ENCODE results near the gene MPST. TPM values are rescaled to one million over a fixed set of nuclear protein-coding genes. Genes with fewer than 3 reads are reported as not detected.
"Not testable (repeated sequence)": the region's sequence is repeated elsewhere in the genome, so short reads cannot be mapped to it uniquely, and the experiment has no call there.

MPST gene
- total RNA-seq, 1 donor: 125 TPM

GRCh38 chr22:37058917-37059701, 39.6 kb downstream of the MPST start:
- no peak for DNase-seq (ENCODE audit: low read depth in 2 of 3, low spot score in 2 of 3)

- DNase-seq (ENCODE audit: low read depth in 2 of 3, low spot score in 2 of 3): no peak
Observed at GRCh38 chr22:37059876-37060449, 40.4 kb downstream of the MPST start.

GRCh38 chr22:37060801-37061610, 41.5 kb downstream of the MPST start:
- DNase-seq (ENCODE audit: low read depth in 2 of 3, low spot score in 2 of 3): no peak

- DNase-seq (ENCODE audit: low read depth in 2 of 3, low spot score in 2 of 3): no peak
Observed at GRCh38 chr22:37061611-37062375, 42.3 kb downstream of the MPST start.

- DNase-seq (ENCODE audit: low read depth in 2 of 3, low spot score in 2 of 3): no peak
Observed at GRCh38 chr22:37062376-37062675, 42.8 kb downstream of the MPST start.

- DNase-seq (ENCODE audit: low read depth in 2 of 3, low spot score in 2 of 3): no peak
Observed at GRCh38 chr22:37062702-37063381, 43.3 kb downstream of the MPST start.

- no peak for DNase-seq (ENCODE audit: low read depth in 2 of 3, low spot score in 2 of 3)
Observed at GRCh38 chr22:37063431-37064420, 44.2 kb downstream of the MPST start.

- no peak for DNase-seq (ENCODE audit: low read depth in 2 of 3, low spot score in 2 of 3)
Observed at GRCh38 chr22:37064553-37064952, 45.0 kb downstream of the MPST start.

GRCh38 chr22:37065180-37065579, 45.6 kb downstream of the MPST start:
- no peak for DNase-seq (ENCODE audit: low read depth in 2 of 3, low spot score in 2 of 3)

- DNase-seq (ENCODE audit: low read depth in 2 of 3, low spot score in 2 of 3): no peak
Observed at GRCh38 chr22:37065961-37066360, 46.4 kb downstream of the MPST start.

GRCh38 chr22:37067428-37067827, 47.9 kb downstream of the MPST start:
- DNase-seq (ENCODE audit: low read depth in 2 of 3, low spot score in 2 of 3): no peak

- peak in 2 of 3 donors; percentile 25 to 29 for DNase-seq (ENCODE audit: low read depth in 2 of 3, low spot score in 2 of 3)
Observed at GRCh38 chr22:37068859-37069258, 49.3 kb downstream of the MPST start.

GRCh38 chr22:37069319-37069718, 49.8 kb downstream of the MPST start:
- no peak for DNase-seq (ENCODE audit: low read depth in 2 of 3, low spot score in 2 of 3)

- no peak for DNase-seq (ENCODE audit: low read depth in 2 of 3, low spot score in 2 of 3)
Observed at GRCh38 chr22:37069719-37070118, 50.2 kb downstream of the MPST start.

GRCh38 chr22:37070334-37070733, 50.8 kb downstream of the MPST start:
- no peak for DNase-seq (ENCODE audit: low read depth in 2 of 3, low spot score in 2 of 3)

- no peak for DNase-seq (ENCODE audit: low read depth in 2 of 3, low spot score in 2 of 3)
Observed at GRCh38 chr22:37070744-37071143, 51.2 kb downstream of the MPST start.

GRCh38 chr22:37071850-37072592, 52.5 kb downstream of the MPST start:
- not testable (repeated sequence) for DNase-seq (ENCODE audit: low read depth in 2 of 3, low spot score in 2 of 3)

GRCh38 chr22:37072673-37073072, 53.1 kb downstream of the MPST start:
- no peak for DNase-seq (ENCODE audit: low read depth in 2 of 3, low spot score in 2 of 3)

GRCh38 chr22:37074537-37074936, 55.0 kb downstream of the MPST start:
- no peak for DNase-seq (ENCODE audit: low read depth in 2 of 3, low spot score in 2 of 3)
